GM21367 (cell line): ENCODE measurements around the gene PAX2.
"Not testable (repeated sequence)": the region's sequence is repeated elsewhere in the genome, so short reads cannot be mapped to it uniquely, and the experiment has no call there.

Source experiments
- ATAC-seq: cut with Tn5 transposase; IDR thresholded peaks from one replicate; pipeline ENCODE4 v1.9.1; 2021; ENCODE audit not compliant: unreplicated experiment

PAX2 gene

GRCh38 chr10:100744987-100745881 is at the start of gene PAX2:
TSS of gene PAX2 (plus strand) at chr10:100745582. CDS start at chr10:100746261, 679 bp downstream.
- no peak for ATAC-seq

- ATAC-seq: no peak
These were observed 48.9 kb upstream of the PAX2 start for GRCh38 chr10:100696477-100696901.

GRCh38 chr10:100697070-100697469 is 48.3 kb upstream of the PAX2 start:
- no peak for ATAC-seq

GRCh38 chr10:100697631-100698030 is 47.8 kb upstream of the PAX2 start:
- ATAC-seq: no peak

- not testable (repeated sequence) for ATAC-seq
These were observed 43.7 kb upstream of the PAX2 start for GRCh38 chr10:100701704-100702103.

GRCh38 chr10:100705139-100705538 is 40.2 kb upstream of the PAX2 start:
- no peak for ATAC-seq

- ATAC-seq: no peak
These were observed 38.0 kb upstream of the PAX2 start for GRCh38 chr10:100707261-100707848.

- no peak for ATAC-seq
These were observed 36.0 kb upstream of the PAX2 start for GRCh38 chr10:100709146-100710082.

- ATAC-seq: no peak
These were observed 35.1 kb upstream of the PAX2 start for GRCh38 chr10:100710151-100710871.

GRCh38 chr10:100713049-100713858 is 32.1 kb upstream of the PAX2 start:
- ATAC-seq: no peak

- ATAC-seq: no peak
These were observed 31.4 kb upstream of the PAX2 start for GRCh38 chr10:100713859-100714565.

- no peak for ATAC-seq
These were observed 30.8 kb upstream of the PAX2 start for GRCh38 chr10:100714566-100714950.

GRCh38 chr10:100715101-100715444 is 30.3 kb upstream of the PAX2 start:
- no peak for ATAC-seq

GRCh38 chr10:100715445-100716385 is 29.7 kb upstream of the PAX2 start:
- no peak for ATAC-seq

- ATAC-seq: no peak
These were observed 28.2 kb upstream of the PAX2 start for GRCh38 chr10:100717166-100717565.

GRCh38 chr10:100718197-100718742 is 27.1 kb upstream of the PAX2 start:
- no peak for ATAC-seq

- no peak for ATAC-seq
These were observed 22.2 kb upstream of the PAX2 start for GRCh38 chr10:100723180-100723579.
